Measurements from ENCODE around the gene SPATA13. TPM values are rescaled to one million over a fixed set of nuclear protein-coding genes. Genes with fewer than 3 reads are reported as not detected.

Gene SPATA13
- total RNA-seq, 1 donor from 2014 or later = 5.1 TPM

DNA sequence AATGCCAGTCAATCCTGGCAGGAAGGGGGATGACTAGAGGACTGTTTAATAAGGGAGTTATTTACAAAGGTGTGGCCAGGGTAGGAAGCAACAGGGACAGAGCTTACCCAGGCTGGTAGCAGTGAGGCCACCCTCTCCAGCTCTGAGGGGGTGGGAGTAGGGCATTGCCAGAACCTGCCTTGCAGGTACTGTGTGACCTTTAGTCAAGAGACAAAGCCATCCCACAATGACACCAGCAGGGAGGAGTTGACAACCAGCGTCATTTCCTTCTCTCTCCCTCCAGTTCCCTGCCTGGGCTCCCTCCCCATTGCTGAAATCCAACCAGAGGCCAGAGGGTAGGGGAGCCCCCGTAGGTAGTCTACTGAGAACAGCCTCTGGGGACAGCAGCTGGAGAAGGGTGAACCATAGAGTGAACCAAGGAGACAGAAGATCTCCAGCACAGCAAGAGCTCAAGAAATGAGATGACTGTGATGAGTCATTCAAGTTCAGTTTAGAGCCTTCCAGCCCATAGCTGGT lies 33.3 kb upstream of the SPATA13 start:
- no peaks in the 10 kb centered on the region for H3K4me1 Mint-ChIP-seq (ENCODE audit: low read depth)
- no peak overlapping the region for H3K4me3 Mint-ChIP-seq (ENCODE audit: unreplicated experiment)
- peaks cover 18% of the 10 kb centered on the region for H3K27me3 Mint-ChIP-seq (ENCODE audit: low read depth)
- H3K36me3 Mint-ChIP-seq (ENCODE audit: low read depth) = peaks cover 5% of the 10 kb centered on the region
- no peak for DNase-seq (ENCODE audit: low spot score)
- H3K27ac Mint-ChIP-seq (ENCODE audit: unreplicated experiment) = no peak overlapping the region
- H3K9me3 Mint-ChIP-seq (ENCODE audit: low read depth) = peaks cover 11% of the 10 kb centered on the region
- TF ChIP-seq, protein P1, sequence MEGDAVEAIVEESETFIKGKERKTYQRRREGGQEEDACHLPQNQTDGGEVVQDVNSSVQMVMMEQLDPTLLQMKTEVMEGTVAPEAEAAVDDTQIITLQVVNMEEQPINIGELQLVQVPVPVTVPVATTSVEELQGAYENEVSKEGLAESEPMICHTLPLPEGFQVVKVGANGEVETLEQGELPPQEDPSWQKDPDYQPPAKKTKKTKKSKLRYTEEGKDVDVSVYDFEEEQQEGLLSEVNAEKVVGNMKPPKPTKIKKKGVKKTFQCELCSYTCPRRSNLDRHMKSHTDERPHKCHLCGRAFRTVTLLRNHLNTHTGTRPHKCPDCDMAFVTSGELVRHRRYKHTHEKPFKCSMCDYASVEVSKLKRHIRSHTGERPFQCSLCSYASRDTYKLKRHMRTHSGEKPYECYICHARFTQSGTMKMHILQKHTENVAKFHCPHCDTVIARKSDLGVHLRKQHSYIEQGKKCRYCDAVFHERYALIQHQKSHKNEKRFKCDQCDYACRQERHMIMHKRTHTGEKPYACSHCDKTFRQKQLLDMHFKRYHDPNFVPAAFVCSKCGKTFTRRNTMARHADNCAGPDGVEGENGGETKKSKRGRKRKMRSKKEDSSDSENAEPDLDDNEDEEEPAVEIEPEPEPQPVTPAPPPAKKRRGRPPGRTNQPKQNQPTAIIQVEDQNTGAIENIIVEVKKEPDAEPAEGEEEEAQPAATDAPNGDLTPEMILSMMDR (IDR thresholded peaks at IDR 0.05) = no peak

DNA sequence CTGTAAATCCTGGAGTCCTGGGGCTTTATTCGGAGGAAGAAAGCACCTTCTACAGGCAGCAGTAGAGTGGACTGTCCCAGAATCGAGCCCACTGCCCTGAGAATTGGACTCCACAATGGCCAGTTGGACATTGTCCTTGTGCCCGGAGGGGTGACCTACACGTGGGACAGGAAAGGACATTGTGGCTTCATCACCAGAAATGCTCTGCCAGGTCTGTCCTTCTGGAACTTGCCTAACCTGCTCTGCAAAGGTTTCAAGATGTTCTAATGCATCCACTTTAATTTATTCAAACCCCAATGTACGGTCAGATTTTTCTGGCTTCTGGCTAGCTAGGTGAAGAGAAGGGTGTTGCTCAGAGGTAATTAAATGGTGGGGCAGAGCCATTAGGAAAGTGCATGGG lies 32.4 kb upstream of the SPATA13 start:
- H3K4me3 Mint-ChIP-seq (ENCODE audit: unreplicated experiment) = no peak overlapping the region
- H3K27ac Mint-ChIP-seq (ENCODE audit: unreplicated experiment) = no peak overlapping the region
- H3K9me3 Mint-ChIP-seq (ENCODE audit: low read depth) = peaks cover 11% of the 10 kb centered on the region
- H3K27me3 Mint-ChIP-seq (ENCODE audit: low read depth) = peaks cover 10% of the 10 kb centered on the region
- TF ChIP-seq, protein P1 (IDR thresholded peaks at IDR 0.05) = no peak
- no peaks in the 10 kb centered on the region for H3K4me1 Mint-ChIP-seq (ENCODE audit: low read depth)
- no peak for DNase-seq (ENCODE audit: low spot score)
- peaks cover 3% of the 10 kb centered on the region for H3K36me3 Mint-ChIP-seq (ENCODE audit: low read depth)

DNA sequence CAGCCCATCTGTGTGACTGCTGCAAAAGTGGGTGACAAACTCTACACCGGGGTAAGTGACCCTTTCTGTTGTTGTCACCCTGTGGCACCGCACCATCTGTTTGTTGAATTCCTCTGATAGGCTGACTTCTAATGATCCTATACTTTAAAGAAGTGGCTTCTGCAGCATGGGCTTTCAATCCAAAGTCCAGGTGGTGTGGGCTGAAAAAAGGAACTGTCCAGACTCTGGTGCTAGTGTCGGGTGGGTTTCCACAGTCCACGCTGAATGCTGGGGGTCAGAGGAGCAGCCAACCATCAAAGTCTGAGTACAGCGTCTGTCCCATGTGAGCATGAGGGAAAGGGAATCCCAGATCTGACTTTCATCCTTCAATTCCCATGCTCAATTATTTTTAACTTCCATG lies 31.6 kb upstream of the SPATA13 start:
- H3K9me3 Mint-ChIP-seq (ENCODE audit: low read depth) = peaks cover 11% of the 10 kb centered on the region
- TF ChIP-seq, protein P1 (IDR thresholded peaks at IDR 0.05) = no peak
- no peak overlapping the region for H3K4me3 Mint-ChIP-seq (ENCODE audit: unreplicated experiment)
- DNase-seq (ENCODE audit: low spot score) = no peak
- H3K36me3 Mint-ChIP-seq (ENCODE audit: low read depth) = peaks cover 3% of the 10 kb centered on the region
- H3K4me1 Mint-ChIP-seq (ENCODE audit: low read depth) = no peaks in the 10 kb centered on the region
- H3K27me3 Mint-ChIP-seq (ENCODE audit: low read depth) = peaks cover 10% of the 10 kb centered on the region
- no peak overlapping the region for H3K27ac Mint-ChIP-seq (ENCODE audit: unreplicated experiment)

DNA sequence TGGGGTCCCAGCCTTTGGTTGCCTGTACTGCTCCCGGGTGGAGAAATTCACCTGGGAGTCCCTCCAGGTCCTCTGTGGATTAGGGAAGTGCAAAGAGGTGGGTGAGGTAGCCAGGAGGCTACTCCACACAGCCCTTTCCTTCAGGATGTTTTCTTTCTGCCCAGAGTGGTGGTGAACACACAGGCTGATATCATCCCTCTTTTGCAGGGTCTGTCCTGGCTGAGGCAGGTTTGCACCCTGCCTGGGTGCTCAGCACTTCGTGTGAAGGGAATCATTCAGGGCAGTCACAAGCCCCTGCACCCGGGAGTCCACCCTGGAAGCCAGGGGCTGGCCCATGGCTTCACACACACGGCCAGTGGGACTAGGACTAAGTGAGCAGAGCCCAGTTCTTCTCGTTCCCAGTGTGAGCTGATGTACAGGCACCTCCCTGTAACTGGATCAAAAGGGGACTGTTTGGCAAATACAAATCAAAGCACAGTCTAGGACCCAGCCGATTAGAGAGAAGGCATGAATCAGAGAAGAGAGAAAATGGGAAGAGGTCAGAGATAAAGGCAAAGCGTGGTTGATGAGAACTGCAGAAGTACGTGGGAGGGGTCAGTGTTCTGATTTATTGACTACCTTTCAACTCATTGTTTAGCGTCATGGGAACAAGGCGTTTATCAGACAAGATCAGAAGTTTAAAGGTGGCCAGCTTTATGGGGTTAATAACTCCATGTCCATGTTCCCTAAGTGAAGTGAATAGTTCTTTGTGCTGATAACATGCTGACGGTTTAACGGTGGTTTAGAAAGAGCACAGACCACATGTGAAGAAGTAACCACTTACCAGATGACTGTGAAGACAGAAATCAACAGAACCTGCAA lies 30.4 kb upstream of the SPATA13 start:
- no peak for DNase-seq (ENCODE audit: low spot score)
- H3K36me3 Mint-ChIP-seq (ENCODE audit: low read depth) = peaks cover 3% of the 10 kb centered on the region
- peaks cover 5% of the 10 kb centered on the region for H3K4me1 Mint-ChIP-seq (ENCODE audit: low read depth)
- TF ChIP-seq, protein P1 (IDR thresholded peaks at IDR 0.05) = no peak
- H3K4me3 Mint-ChIP-seq (ENCODE audit: unreplicated experiment) = no peak overlapping the region
- H3K27me3 Mint-ChIP-seq (ENCODE audit: low read depth) = peaks cover 10% of the 10 kb centered on the region
- H3K27ac Mint-ChIP-seq (ENCODE audit: unreplicated experiment) = no peak overlapping the region
- H3K9me3 Mint-ChIP-seq (ENCODE audit: low read depth) = peaks cover 11% of the 10 kb centered on the region

DNA sequence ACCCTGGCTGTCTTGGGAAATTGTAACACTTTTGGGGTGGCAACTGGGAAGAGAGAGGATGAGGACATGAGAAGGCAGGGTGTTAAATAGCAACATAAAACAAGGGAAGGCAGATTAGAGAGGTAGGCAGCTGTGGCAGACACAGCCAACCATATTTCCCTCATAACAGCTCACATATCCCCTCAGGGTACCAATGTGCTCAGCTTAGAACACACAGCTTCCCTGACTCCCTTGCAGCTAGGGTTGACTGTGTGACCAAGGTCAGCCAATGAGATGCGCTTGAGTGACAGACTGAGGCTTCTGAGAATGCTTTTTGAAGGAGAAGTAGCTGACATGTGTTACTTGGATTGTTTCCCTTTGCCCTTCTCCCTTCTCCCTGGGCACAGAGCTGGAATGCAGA lies 28.8 kb upstream of the SPATA13 start:
- no peak for DNase-seq (ENCODE audit: low spot score)
- Mint-ChIP-seq H3K36me3 (ENCODE audit: low read depth) (peaks cover 3% of the 10 kb centered on the region), H3K27me3 (ENCODE audit: low read depth) (peaks cover 4% of the 10 kb centered on the region), H3K9me3 (ENCODE audit: low read depth) (peaks cover 11% of the 10 kb centered on the region), H3K4me3 (ENCODE audit: unreplicated experiment) (no peak overlapping the region), H3K27ac (ENCODE audit: unreplicated experiment) (no peak overlapping the region), H3K4me1 (ENCODE audit: low read depth) (peaks cover 9% of the 10 kb centered on the region)
- TF ChIP-seq, protein P1 (IDR thresholded peaks at IDR 0.05) = no peak
